Vagina (tissue), 2 donors: ENCODE measurements around the gene ABCG4. TPM values are rescaled to one million over a fixed set of nuclear protein-coding genes. Genes with fewer than 3 reads are reported as not detected.

Source experiments
- DNase-seq, 2 donors: peaks; one replicate each; pipeline ENCODE4 v3.0.0-alpha.2; 2017; ENCODE audit errors: extremely low spot score in 2 of 2
- H3K27ac ChIP-seq: fragments of 200-600 bp; sonication (generic); one replicate; pipeline ENCODE4 v1.5.1; 2019
- H3K27me3 ChIP-seq: fragments of 200-600 bp; sonication (generic); one replicate; pipeline ENCODE4 v1.5.1; 2019
- H3K36me3 ChIP-seq, 2 donors: fragments of 200-600 bp; sonication (generic); one replicate each; pipeline ENCODE4 v1.5.1; 2017 to 2019
- H3K4me1 ChIP-seq: fragments of 200-600 bp; sonication (generic); one replicate; pipeline ENCODE4 v1.5.1; 2019
- H3K4me3 ChIP-seq, 2 donors: fragments of 200-600 bp; sonication (generic); 1 replicate in 1 of 2; 2 replicates in 1 of 2; pipeline ENCODE4 v1.5.1; 2016 to 2019
- H3K9me3 ChIP-seq: fragments of 200-600 bp; sonication (generic); one replicate; pipeline ENCODE4 v1.5.1; 2019
- CTCF ChIP-seq, 3 experiments: fragments of 450-650 bp in 2 of 3; fragments of 200-600 bp in 1 of 3; sonication (generic) in 1 of 3; IDR thresholded peaks; one replicate each; pipeline ENCODE4 v1.5.1; 2017 to 2019; ENCODE audit warnings: antibody characterized with exemption in 3 of 3, mild to moderate bottlenecking in 2 of 3, moderate library complexity in 2 of 3
- POLR2A ChIP-seq, 2 donors: fragments of 450-650 bp; IDR thresholded peaks; one replicate each; pipeline ENCODE4 v1.6.1; 2017; ENCODE audit warnings: antibody characterized with exemption in 2 of 2, mild to moderate bottlenecking in 2 of 2, moderate library complexity in 2 of 2
- POLR2AphosphoS5 ChIP-seq, 2 donors: sonication (generic); formaldehyde crosslinking; IDR thresholded peaks; one replicate each; pipeline ENCODE4 v1.9.0; 2017; ENCODE audit warnings: antibody characterized with exemption in 2 of 2, mild to moderate bottlenecking in 2 of 2, low read depth in 1 of 2; ENCODE audit not compliant: insufficient read depth in 1 of 2
- intact Hi-C: fragments of 100-400 bp; cut with DNase I; formaldehyde crosslinking; loops from one replicate; pipeline ENCODE4 v1.15.1; 2023
- total RNA-seq: library from RNA; depleted of rRNA; stranded (reverse); fragments of >200 nt; gene quantifications from one replicate; pipeline ENCODE4 v1.2.3, GENCODE V29; 2016

Gene ABCG4
- total RNA-seq, 1 donor from 2014 or later, result 3.2 TPM

- H3K4me3 ChIP-seq, result peak overlapping the region; percentile 76 to 98
- peaks cover 49% of the 10 kb centered on the region for H3K4me1 ChIP-seq
- H3K27me3 ChIP-seq, result no peaks in the 10 kb centered on the region
- peaks cover 0 to 17% of the 10 kb centered on the region in 2 donors for H3K36me3 ChIP-seq
- no peak for TF ChIP-seq POLR2AphosphoS5 (IDR thresholded peaks at IDR 0.05; ENCODE audit: insufficient read depth in 1 of 2, low read depth in 1 of 2)
- no peak for TF ChIP-seq POLR2A (IDR thresholded peaks at IDR 0.05)
- TF ChIP-seq CTCF (IDR thresholded peaks at IDR 0.05), result no peak
- peak overlapping the region; percentile 76 for H3K27ac ChIP-seq
- intact Hi-C loops, result loop anchor here (10.0 kb wide), 1 partner anchor 227 kb away; the partner anchor contains the start of gene RNF26
- H3K9me3 ChIP-seq, result no peaks in the 10 kb centered on the region
- DNase-seq, result no peak
These were observed 41.2 kb upstream of the ABCG4 start for GRCh38 chr11:119107538-119108145.

GRCh38 chr11:119108146-119108856 lies 40.6 kb upstream of the ABCG4 start:
- H3K4me1 ChIP-seq, result peaks cover 42% of the 10 kb centered on the region
- TF ChIP-seq POLR2A (IDR thresholded peaks at IDR 0.05), result no peak
- no peak for TF ChIP-seq CTCF (IDR thresholded peaks at IDR 0.05)
- no peak for TF ChIP-seq POLR2AphosphoS5 (IDR thresholded peaks at IDR 0.05; ENCODE audit: insufficient read depth in 1 of 2, low read depth in 1 of 2)
- DNase-seq, result no peak
- H3K4me3 ChIP-seq, result peak overlapping the region; percentile 76 to 98
- H3K27me3 ChIP-seq, result no peaks in the 10 kb centered on the region
- peaks cover 0 to 24% of the 10 kb centered on the region in 2 donors for H3K36me3 ChIP-seq
- intact Hi-C loops, result loop anchor here (10.0 kb wide), 1 partner anchor 226 kb away; the partner anchor contains the start of gene RNF26
- peak overlapping the region; percentile 76 for H3K27ac ChIP-seq
- no peaks in the 10 kb centered on the region for H3K9me3 ChIP-seq

- H3K4me3 ChIP-seq, result peak overlapping the region; percentile 76 to 98
- H3K27me3 ChIP-seq, result no peaks in the 10 kb centered on the region
- no peak for TF ChIP-seq CTCF (IDR thresholded peaks at IDR 0.05)
- no peak for TF ChIP-seq POLR2A (IDR thresholded peaks at IDR 0.05)
- no peak for TF ChIP-seq POLR2AphosphoS5 (IDR thresholded peaks at IDR 0.05; ENCODE audit: insufficient read depth in 1 of 2, low read depth in 1 of 2)
- peaks cover 37% of the 10 kb centered on the region for H3K4me1 ChIP-seq
- no peaks in the 10 kb centered on the region for H3K9me3 ChIP-seq
- intact Hi-C loops, result loop anchor here (10.0 kb wide), 1 partner anchor 226 kb away; the partner anchor contains the start of gene RNF26
- DNase-seq, result peak in 1 of 2 donors; percentile 75
- H3K36me3 ChIP-seq, result peaks cover 0 to 29% of the 10 kb centered on the region in 2 donors
- no peak overlapping the region for H3K27ac ChIP-seq
These were observed 40.0 kb upstream of the ABCG4 start for GRCh38 chr11:119108857-119109221.

- H3K27ac ChIP-seq, result no peak overlapping the region
- no peaks in the 10 kb centered on the region for H3K27me3 ChIP-seq
- intact Hi-C loops, result loop anchor here (10.0 kb wide), 1 partner anchor 225 kb away; the partner anchor contains the start of gene RNF26
- H3K4me3 ChIP-seq, result no peak overlapping the region
- no peak for TF ChIP-seq CTCF (IDR thresholded peaks at IDR 0.05)
- TF ChIP-seq POLR2AphosphoS5 (IDR thresholded peaks at IDR 0.05; ENCODE audit: insufficient read depth in 1 of 2, low read depth in 1 of 2), result no peak
- TF ChIP-seq POLR2A (IDR thresholded peaks at IDR 0.05), result no peak
- H3K9me3 ChIP-seq, result no peaks in the 10 kb centered on the region
- no peak for DNase-seq
- peaks cover 0 to 39% of the 10 kb centered on the region in 2 donors for H3K36me3 ChIP-seq
- peaks cover 35% of the 10 kb centered on the region for H3K4me1 ChIP-seq
These were observed 39.0 kb upstream of the ABCG4 start for GRCh38 chr11:119109843-119110242.
